HG02642 (cell line): ENCODE data around the gene TFAP2E.

Source experiments
- ATAC-seq: cut with Tn5 transposase; IDR thresholded peaks from one replicate; pipeline ENCODE4 v1.9.1; 2021; ENCODE audit warnings: mild to moderate bottlenecking; ENCODE audit not compliant: unreplicated experiment, poor library complexity

TFAP2E gene

DNA sequence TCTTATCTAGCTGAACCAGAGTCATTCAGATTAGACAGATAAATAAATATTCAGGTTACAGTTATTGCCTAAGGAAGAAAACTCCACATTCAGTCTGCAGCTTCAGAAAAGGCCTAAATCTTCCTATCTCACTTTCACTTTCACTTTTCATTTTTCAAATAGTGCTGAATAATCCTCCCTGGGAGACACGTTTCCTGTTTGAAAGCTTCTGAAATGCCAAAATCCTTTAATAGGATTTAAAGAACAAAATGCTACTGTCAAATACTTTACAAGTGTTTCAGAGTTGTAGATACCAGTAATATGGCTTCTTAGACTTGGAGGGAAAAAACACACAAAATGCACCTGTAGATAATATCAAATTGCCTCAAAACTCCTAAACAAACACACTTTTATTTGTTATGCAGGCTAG is 64.3 kb downstream of the TFAP2E start:
- no peak for ATAC-seq

DNA sequence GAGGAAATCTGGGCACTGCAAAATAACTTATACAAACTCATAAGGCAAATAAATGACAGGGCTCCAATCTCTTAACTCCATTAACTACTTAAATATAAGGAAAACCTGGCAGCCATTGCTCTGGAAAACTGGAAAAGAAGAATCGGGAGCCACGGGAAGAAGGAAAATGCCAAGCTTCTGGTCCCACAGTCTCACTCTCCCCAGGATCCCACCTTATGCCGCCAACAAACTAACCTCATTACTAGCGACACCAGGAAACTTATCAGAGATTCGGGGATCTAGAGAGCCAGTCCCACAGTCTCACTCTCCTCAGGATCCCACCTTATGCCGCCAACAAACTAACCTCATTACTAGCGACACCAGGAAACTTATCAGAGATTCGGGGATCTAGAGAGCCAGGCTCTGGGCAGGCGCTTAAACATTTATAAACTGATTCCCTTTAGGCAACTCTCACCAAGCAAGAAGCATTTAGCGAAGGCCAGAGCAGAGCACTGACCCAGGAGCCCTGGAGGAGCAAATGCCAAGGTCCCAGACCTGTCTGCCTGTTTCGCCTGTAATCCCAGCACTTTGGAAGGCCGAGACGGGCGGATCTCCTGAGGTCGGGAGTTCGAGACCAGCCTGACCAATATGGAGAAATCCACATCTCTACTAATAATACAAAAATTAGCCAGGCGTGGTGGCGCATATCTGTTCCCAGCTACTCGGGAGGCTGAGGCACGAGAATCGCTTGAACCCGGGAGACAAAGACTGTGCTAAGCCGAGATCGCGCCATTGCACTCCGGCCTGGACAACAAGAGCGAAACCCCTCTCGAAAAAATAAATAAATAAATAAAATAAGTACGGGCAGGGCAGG is 67.5 kb downstream of the TFAP2E start:
- peak; percentile 3 for ATAC-seq

DNA sequence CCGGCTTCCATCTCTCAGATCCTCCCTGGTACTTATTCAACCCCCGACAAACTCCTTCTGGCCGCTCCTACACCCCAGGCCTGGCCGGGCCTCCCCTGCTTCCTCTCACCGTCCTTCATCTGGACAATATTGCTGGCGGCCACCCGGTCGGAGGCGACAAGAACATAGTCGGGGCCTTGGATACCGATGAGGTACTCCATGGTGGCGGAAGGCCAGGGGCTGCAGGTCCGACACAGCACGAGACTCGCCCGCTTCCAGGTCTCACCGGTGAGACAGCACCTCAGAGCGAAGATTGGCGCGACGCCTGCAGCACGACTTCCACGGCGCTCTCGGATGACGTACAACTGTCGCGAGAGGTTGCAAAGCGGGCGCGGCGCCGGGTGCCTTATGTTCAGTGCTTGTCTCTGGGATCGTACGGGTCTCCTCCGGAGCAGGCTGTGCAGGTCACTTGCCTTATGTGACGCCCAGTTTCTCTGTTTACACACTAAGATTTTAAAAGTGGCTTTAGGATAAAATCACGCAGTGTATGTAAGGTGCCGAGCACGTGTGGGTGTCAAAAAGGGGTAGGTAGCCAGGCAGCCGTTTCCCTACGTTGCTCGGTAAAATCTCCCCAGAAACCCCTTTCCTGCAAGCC is 68.2 kb downstream of the TFAP2E start, which contains the start of gene PSMB2:
Gene PSMB2, minus strand, starts transcription at position 294 of the 634 bp plus-strand sequence. Its CDS starts 94 bp downstream, at position 200.
- ATAC-seq, result peak; percentile 92

DNA sequence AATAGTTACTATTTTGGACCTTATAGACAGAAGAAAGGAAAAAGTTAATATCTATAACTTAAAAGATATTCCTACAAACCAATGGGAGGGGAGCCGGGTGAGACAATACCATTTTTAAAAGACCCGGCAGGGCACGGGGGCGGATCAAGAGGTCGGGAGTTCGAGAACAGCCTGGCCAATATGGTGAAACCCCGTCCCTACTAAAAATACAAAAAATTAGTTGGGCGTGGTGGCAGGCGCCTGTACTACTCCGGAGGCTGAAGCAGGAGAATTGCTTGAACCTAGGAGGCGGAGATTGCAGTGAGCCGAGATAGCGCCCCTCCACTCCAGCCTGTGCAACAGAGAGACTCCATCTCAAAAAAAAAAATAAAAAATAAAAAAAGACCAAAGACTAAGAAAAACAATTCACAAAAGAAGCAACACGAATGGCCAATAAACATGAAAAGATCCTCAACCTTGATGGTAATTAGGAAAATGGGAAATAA is 69.4 kb downstream of the TFAP2E start:
- ATAC-seq, result no peak

DNA sequence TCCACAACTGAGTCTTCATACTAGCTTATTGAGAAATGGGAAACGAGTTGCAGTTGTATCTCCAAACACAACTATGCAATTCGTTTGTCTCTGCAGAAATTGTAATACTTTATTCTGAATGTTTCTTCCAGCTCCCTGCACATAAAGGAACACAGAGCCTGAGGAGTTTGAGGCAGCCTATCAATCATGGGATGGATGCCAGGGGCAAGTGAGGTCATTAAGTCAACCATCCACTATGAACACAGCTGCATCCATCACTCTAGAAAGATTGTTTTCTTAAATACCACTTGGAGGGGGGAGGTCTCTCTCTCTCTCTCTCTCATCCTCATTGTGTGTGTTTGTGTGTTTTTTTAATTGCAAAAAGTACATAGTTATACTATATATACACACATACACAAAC is 71.1 kb downstream of the TFAP2E start:
- ATAC-seq, result no peak
